GM23248 (cell line): Measurements from ENCODE around the gene PNLIPRP1.

Experiments used
- EZH2 ChIP-seq: fragments of 200-600 bp; sonication (generic); IDR thresholded peaks from 2 replicates; pipeline ENCODE4 v1.6.1; 2018; ENCODE audit warnings: antibody characterized with exemption, mild to moderate bottlenecking; ENCODE audit not compliant: insufficient read depth, poor library complexity, severe bottlenecking
- EZH2phosphoT487 ChIP-seq: fragments of 200-600 bp; sonication (generic); IDR thresholded peaks from 2 replicates; pipeline ENCODE4 v1.6.1; 2018; ENCODE audit warnings: antibody characterized with exemption, moderate library complexity, mild to moderate bottlenecking, low read depth; ENCODE audit not compliant: insufficient read depth

DNA sequence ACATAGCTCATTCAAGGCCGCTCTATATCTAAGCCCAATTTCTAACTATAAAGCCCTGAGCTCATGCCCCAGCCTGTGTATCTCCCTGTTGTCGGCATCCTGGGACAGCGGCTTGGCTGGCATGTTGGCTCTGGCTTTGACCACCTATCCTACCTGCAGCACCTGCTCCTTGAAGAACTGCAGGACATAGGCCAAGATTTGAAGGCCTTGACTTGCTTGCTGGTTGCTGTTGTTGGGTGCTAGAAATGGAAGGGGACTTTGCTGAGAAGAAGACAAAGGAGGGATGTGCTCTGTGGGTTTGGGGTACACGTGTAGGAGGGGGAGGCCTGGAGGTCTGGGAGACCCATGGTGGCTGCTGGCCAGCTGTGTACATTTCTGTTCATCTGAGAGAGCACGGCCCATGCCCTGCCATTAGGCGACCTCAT is 41.1 kb downstream of the PNLIPRP1 start:
- TF ChIP-seq EZH2 (no peak), EZH2phosphoT487 (no peak)
